ENCODE measurements around the gene TRIP4. TPM values are rescaled to one million over a fixed set of nuclear protein-coding genes. Genes with fewer than 3 reads are reported as not detected.

Gene TRIP4
- total RNA-seq, 2 experiments from 2014 or later: 9.3 to 21.0 TPM

- no peak for DNase-seq (ENCODE audit: low spot score)
- Histone ChIP-seq H3K4me3 (ENCODE audit: low read depth, low read length, poor library complexity, severe bottlenecking) (no peak overlapping the region), H3K4me2 (ENCODE audit: low read length) (no peak overlapping the region), H3K9me3 (ENCODE audit: low read length) (no peaks in the 10 kb centered on the region), H3K27ac (ENCODE audit: low read depth, low read length, poor library complexity, severe bottlenecking) (no peak overlapping the region), H3K4me1 (ENCODE audit: insufficient read depth, low read length, poor library complexity, severe bottlenecking) (peaks cover 41% of the 10 kb centered on the region), H2AFZ (ENCODE audit: low read length) (no peak overlapping the region), H3K9me2 (ENCODE audit: insufficient read depth, low read length) (no peaks in the 10 kb centered on the region), H3K79me2 (ENCODE audit: insufficient read depth, low read depth, low read length) (peaks cover 49% of the 10 kb centered on the region), H3K36me3 (ENCODE audit: insufficient read depth, low read length) (peaks cover 3% of the 10 kb centered on the region; the same call in 1 of the 2 replicates), H4K20me1 (ENCODE audit: insufficient read depth, low read length) (peaks cover 10% of the 10 kb centered on the region; the same call in 1 of the 2 replicates)
- no TSS peak for BruUV-seq (replicated peaks)
- intact Hi-C loops (cut with micrococcal nuclease; ENCODE audit: unreplicated experiment): no loop called here
- TF ChIP-seq EZH2phosphoT487 (IDR thresholded peaks at IDR 0.05; ENCODE audit: borderline replicate concordance, low read depth, low read length) (no peak), CTCF (conservative IDR thresholded peaks at IDR 0.05; ENCODE audit: low read length) (no peak)
- POLR2A ChIA-PET: interaction anchor here (1.0 kb wide), 1 partner anchor 18 kb away, joined by 3 read pairs; no protein-coding TSS in a partner anchor
- CTCF ChIA-PET (ENCODE audit: unreplicated experiment): no interaction called here
Observed at GRCh38 chr15:64466408-64467141, 78.9 kb downstream of the TRIP4 start.

- no peaks in the 10 kb centered on the region for H3K9me2 ChIP-seq (ENCODE audit: insufficient read depth, low read length)
- CTCF ChIA-PET (ENCODE audit: unreplicated experiment): no interaction called here
- H4K20me1 ChIP-seq (ENCODE audit: insufficient read depth, low read length): 0 out of 2 replicates have a peak, but pooled peaks cover 7% of the 10 kb centered on the region
- peaks cover 3% of the 10 kb centered on the region; the same call in 1 of the 2 replicates for H3K36me3 ChIP-seq (ENCODE audit: insufficient read depth, low read length)
- H2AFZ ChIP-seq (ENCODE audit: low read length): no peak overlapping the region
- no peak for DNase-seq (ENCODE audit: low spot score)
- BruUV-seq (replicated peaks): no TSS peak
- peaks cover 7% of the 10 kb centered on the region; the same call in 1 of the 2 replicates for H3K79me2 ChIP-seq (ENCODE audit: insufficient read depth, low read depth, low read length)
- H3K27ac ChIP-seq (ENCODE audit: low read depth, low read length, poor library complexity, severe bottlenecking): no peak overlapping the region
- no peak overlapping the region for H3K4me3 ChIP-seq (ENCODE audit: low read depth, low read length, poor library complexity, severe bottlenecking)
- TF ChIP-seq EZH2phosphoT487 (IDR thresholded peaks at IDR 0.05; ENCODE audit: borderline replicate concordance, low read depth, low read length): no peak
- no peak for TF ChIP-seq CTCF (conservative IDR thresholded peaks at IDR 0.05; ENCODE audit: low read length)
- no peak overlapping the region for H3K4me2 ChIP-seq (ENCODE audit: low read length)
- intact Hi-C loops (cut with micrococcal nuclease; ENCODE audit: unreplicated experiment): no loop called here
- H3K4me1 ChIP-seq (ENCODE audit: insufficient read depth, low read length, poor library complexity, severe bottlenecking): peaks cover 11% of the 10 kb centered on the region
- no peaks in the 10 kb centered on the region for H3K9me3 ChIP-seq (ENCODE audit: low read length)
- POLR2A ChIA-PET: interaction anchor here (1.0 to 1.1 kb wide), 2 partner anchors 17 to 36 kb away, joined by 3 to 5 read pairs; no protein-coding TSS in a partner anchor
Observed at GRCh38 chr15:64472161-64472560, 84.5 kb downstream of the TRIP4 start.

GRCh38 chr15:64474846-64475245, 87.2 kb downstream of the TRIP4 start:
- Histone ChIP-seq H3K9me2 (ENCODE audit: insufficient read depth, low read length) (no peaks in the 10 kb centered on the region), H2AFZ (ENCODE audit: low read length) (no peak overlapping the region), H3K4me1 (ENCODE audit: insufficient read depth, low read length, poor library complexity, severe bottlenecking) (peaks cover 11% of the 10 kb centered on the region), H3K79me2 (ENCODE audit: insufficient read depth, low read depth, low read length) (peaks cover 7% of the 10 kb centered on the region; the same call in 1 of the 2 replicates), H3K9me3 (ENCODE audit: low read length) (no peaks in the 10 kb centered on the region), H3K36me3 (ENCODE audit: insufficient read depth, low read length) (peaks cover 9% of the 10 kb centered on the region; the same call in 1 of the 2 replicates), H4K20me1 (ENCODE audit: insufficient read depth, low read length) (peaks cover 7% of the 10 kb centered on the region; the same call in 1 of the 2 replicates), H3K4me2 (ENCODE audit: low read length) (no peak overlapping the region), H3K4me3 (ENCODE audit: low read depth, low read length, poor library complexity, severe bottlenecking) (no peak overlapping the region), H3K27ac (ENCODE audit: low read depth, low read length, poor library complexity, severe bottlenecking) (no peak overlapping the region)
- intact Hi-C loops (cut with micrococcal nuclease; ENCODE audit: unreplicated experiment): no loop called here
- DNase-seq (ENCODE audit: low spot score): no peak
- ChIA-PET CTCF (ENCODE audit: unreplicated experiment) (no interaction called here), POLR2A (no interaction called here)
- TF ChIP-seq EZH2phosphoT487 (IDR thresholded peaks at IDR 0.05; ENCODE audit: borderline replicate concordance, low read depth, low read length) (no peak), CTCF (conservative IDR thresholded peaks at IDR 0.05; ENCODE audit: low read length) (no peak)
- BruUV-seq (replicated peaks): no TSS peak
